Epithelial cell of proximal tubule (primary cell): ENCODE results near the gene TRPV4. TPM values are rescaled to one million over a fixed set of nuclear protein-coding genes. Genes with fewer than 3 reads are reported as not detected.

Experiments
- DNase-seq: peaks from one replicate; pipeline ENCODE4 v3.0.0-alpha.2; 2011; ENCODE audit warnings: low read depth
- H3K4me3 ChIP-seq: 2 replicates; pipeline ENCODE4 v1.5.1; 2011; ENCODE audit warnings: low read depth, mild to moderate bottlenecking, low read length
- CTCF ChIP-seq: conservative IDR thresholded peaks from 2 replicates; pipeline ENCODE4 v1.5.1; 2012; ENCODE audit warnings: low read depth, mild to moderate bottlenecking, low read length
- total RNA-seq: library from RNA; depleted of rRNA; stranded (reverse); fragments of >200 nt; gene quantifications from 2 replicates; pipeline ENCODE4 v1.2.3, GENCODE V29; 2015

TRPV4 gene
- total RNA-seq, 1 donor from 2014 or later, result 2.2 TPM

DNA sequence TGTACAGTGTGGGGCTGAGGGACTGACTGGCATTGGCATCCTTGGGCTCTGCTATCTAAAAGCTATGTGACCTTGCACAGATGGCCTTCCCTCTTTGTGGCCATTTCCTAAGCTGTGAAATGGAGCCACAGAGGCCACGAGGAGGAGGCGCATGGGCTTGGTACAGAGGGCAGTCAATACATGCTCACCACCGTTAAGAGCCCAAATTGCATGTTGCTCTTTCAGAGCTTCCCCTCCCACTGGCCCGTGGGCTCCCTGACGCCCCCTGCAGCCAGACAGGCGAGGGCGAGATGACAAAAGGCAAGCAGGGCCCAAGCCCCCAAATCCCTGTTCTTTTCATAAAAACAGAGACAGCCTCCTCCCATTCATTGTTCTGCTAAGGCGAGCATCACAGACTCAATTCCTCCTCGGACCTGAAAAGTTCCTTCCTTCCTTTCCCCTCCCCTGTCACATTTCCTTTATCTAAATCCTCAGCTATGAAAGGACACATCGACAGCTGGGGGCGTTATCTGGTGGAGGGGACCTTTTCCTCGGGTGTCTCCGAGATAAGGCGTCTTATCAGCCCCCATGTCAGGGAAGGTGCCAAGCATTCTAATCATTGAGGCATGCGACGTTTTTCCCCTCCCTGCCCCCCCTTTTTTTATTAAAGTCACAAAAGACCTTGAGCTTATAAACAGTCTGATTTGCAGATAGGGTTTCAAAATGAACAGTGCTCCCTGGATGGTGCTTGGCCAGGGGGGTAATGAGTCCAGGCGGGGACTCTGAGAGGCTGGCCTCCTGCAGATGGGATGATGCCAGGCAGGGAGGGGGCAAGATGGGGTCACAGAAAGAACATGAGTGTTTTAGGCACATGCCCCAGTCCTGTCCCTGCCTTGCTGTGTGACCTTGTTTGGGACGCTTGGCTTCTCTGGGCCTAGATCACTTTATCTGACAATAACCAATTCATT is 93.2 kb downstream of the TRPV4 start:
- no peak overlapping the region for H3K4me3 ChIP-seq
- peak; percentile 31 for TF ChIP-seq CTCF
- no peak for DNase-seq

DNA sequence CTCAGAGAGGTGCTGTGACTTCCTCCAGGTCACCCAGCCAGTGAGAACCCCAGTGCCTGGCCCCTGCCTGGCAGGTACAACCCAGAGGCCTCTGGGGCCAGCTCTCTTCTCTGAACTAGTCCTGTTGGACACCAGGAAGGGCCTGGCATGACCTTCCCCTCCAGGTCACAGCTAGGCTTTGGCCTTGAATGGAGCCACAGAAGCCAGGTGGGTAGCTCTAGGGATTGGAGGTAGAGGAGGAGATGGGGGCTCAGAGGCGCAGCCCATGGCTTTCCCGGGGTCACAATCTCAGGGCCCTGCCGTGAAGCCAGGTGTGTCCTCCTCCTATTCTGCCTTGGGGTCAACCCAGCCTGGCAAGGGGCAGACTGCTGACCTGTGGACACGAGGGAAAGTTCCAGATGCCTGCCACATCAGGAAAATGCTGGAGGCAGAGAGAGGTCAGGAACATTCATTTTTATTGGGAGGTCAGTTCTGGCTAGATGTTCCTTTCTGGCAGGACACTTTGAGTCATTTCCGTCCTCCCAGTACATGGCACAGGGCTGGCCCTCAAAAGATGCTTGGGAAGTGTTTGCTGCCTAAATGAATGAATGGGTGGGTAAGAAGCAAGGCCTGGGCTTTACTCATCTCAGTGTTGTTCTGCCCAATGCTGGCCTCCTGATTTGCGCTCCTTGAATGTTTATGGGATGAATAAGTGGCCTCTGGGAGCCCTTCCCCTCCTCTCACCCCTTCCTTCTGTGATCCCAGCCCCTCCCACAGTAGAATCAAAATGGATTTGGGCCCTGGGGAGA is 94.1 kb downstream of the TRPV4 start:
- H3K4me3 ChIP-seq, result no peak overlapping the region
- no peak for TF ChIP-seq CTCF
- DNase-seq, result no peak

DNA sequence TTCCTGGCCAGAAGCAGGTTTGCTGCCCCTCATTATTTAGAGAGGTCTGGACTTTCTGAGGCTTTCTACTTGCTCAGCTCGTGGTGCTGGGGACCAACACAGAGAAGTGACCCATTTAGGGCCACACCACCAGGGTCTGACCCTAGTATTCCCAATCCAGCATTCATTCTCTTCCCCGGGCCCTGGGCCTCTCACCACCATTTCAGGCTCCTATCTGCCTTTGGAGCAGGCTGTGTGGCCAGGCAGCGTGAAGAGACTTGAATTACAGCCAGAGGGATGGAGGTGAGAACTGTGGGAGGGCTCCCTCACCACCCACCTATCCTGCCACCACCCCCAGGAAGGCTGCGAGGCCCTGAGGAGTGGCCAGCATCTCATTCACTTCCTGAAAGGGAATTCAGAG is 95.0 kb downstream of the TRPV4 start:
- H3K4me3 ChIP-seq, result no peak overlapping the region
- TF ChIP-seq CTCF, result no peak
- DNase-seq, result no peak

GRCh38 chr12:109737631-109738030 is 95.6 kb downstream of the TRPV4 start:
- no peak overlapping the region for H3K4me3 ChIP-seq
- no peak for TF ChIP-seq CTCF
- no peak for DNase-seq

GRCh38 chr12:109737126-109737525 is 96.1 kb downstream of the TRPV4 start:
- TF ChIP-seq CTCF, result no peak
- no peak for DNase-seq
- H3K4me3 ChIP-seq, result no peak overlapping the region

DNA sequence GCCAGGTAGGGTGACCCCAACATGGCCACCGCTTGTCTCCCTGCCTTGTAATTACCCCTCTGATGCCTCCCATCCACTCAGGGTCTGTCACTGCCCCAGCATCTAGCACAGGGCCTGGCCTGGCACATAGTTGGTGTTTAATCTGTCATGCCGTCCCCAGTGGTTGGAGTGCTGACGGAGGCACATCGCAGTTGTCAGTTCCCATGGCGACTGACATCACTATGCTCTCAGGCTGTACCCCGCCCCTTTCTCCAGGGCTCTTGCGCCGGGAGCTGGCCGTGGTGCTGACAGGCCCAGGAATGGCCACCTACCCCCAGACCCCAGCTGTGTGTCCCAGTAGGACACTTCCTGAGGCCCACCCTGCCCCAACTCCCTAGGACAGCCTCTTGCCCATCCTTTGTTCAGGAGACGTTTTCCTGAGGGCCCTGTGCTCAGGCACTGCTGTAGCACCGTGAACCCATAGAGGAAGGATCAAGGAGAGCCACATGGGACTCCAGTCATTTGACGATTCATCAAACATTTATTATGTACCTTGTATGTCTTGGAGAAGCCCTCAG is 96.6 kb downstream of the TRPV4 start:
- no peak for DNase-seq

More for the DNA sequence above, 96.6 kb downstream of the TRPV4 start:
- no peak for TF ChIP-seq CTCF
- H3K4me3 ChIP-seq, result no peak overlapping the region
